Renal cortex interstitium (tissue), 11 donors: ENCODE results near the gene PTPRE. TPM values are rescaled to one million over a fixed set of nuclear protein-coding genes. Genes with fewer than 3 reads are reported as not detected.

Experiments
- DNase-seq, 11 donors: peaks; one replicate each; pipeline ENCODE4 v3.0.0-alpha.2; 2013; ENCODE audit warnings: low read depth in 9 of 11, low spot score in 4 of 11; ENCODE audit errors: extremely low read depth in 1 of 11
- polyA plus RNA-seq, 3 donors: library from polyadenylated mRNA; unstranded; fragments of 120-200 nt; gene quantifications; one replicate each; pipeline ENCODE4 v1.2.1, GENCODE V29; 2013; ENCODE audit not compliant: insufficient read length in 3 of 3

PTPRE gene
- polyA plus RNA-seq, 3 donors = 5.6 to 7.8 (median 5.7) TPM

DNA sequence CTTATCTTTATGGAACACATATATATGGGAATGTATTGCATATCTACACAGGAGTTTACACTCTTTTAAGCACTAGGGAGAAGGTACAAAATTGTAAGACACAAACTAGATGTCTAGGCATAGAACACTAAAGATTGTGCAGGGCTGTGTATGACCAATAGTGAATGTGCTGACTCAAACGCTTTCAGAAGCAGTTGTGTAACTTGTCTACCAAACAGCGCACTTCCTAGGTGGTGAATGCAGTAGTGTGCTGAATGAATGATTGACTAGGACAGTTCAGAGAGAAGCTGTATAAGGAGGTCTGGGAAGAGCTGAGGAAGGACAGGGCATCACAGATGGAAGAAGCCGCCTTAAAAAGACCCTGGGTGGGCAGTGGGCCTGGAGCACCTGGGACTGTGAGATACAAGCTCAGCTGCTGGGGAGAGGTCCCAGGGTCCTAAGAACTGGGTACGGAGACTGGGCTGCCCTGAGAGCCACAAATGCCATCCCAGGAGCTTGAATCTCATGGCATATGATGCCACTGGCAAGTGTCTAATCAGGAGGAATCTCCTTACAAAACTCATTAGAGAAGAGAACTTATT is 28.3 kb upstream of the PTPRE start:
- no peak for DNase-seq

GRCh38 chr10:127880557-127880956 is 26.3 kb upstream of the PTPRE start:
- no peak for DNase-seq

DNA sequence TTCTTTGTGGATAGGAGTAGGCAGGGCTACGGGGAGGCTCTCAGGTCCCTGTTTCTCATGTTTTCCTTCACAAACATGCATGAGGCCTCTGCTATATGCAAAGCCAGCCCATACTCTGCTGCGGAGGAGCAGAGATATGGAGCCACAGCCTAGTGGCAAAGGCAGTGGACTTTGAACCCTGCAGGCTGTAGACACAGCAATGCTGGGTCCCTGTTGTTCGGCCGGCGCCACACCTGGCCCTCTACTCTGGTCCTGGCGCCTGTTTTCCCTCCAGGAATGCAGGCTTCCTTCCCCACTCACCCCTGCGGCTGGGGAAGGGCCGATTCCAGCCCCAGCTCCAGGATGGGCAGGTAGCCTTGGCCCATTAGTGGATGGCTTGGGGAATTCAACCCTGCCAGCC is 25.6 kb upstream of the PTPRE start:
- DNase-seq = no peak

- DNase-seq = no peak
These were observed 24.5 kb upstream of the PTPRE start for GRCh38 chr10:127882391-127882790.

- no peak for DNase-seq
These were observed 24.0 kb upstream of the PTPRE start for GRCh38 chr10:127882801-127883459.

DNA sequence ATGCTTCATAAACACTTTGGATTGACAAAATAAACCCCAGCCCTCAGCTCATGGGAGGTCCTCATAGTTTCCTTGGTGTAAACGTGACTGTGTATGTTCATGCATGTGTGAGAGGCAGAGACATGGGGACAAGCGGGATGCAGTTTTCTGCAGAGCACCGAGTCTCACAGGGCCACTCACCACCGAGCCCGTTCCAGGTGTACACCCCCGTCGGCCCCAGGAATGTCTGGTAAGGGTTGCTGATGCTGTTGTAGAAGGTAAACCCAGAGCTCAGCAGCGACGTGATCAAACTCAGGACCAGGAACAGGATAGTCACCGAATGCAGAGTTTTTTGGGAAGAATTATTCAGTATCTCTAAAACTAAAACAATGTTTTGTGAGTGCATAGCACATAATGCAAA is 23.4 kb upstream of the PTPRE start:
- DNase-seq = no peak

- no peak for DNase-seq
These were observed 22.4 kb upstream of the PTPRE start for GRCh38 chr10:127884501-127884900.

DNA sequence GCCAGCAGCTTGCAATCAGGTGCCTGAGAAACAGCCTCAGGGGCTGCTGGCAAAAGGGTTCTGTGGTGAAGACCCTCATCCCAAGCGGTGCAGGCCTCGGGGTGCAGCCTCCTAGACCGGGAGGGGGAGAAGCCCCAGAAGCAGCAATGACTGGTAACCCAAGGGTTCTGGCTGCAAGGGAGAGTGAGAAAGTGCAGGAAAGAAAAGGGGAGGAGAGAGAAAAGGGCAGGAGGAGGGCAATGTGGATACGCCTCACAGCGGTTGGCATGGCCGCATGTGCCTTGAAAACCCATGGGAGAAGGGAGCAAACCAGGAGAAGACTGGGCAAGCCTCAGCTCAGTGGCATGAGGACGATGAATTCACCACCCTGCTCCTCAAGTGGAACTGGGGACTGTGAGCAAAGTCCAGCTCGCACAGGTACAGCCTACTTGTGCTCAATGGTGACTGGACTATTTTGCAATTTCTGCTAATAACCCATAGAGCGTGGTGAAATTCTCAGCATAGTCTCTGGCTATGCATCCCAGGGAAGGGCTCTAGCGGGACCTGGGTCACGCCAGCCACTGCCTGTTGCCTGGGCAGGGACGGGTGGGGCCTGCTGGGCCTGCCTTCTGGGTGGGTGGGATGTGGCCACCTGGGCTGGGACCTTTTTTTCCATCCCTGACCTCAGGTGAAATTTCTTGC is 20.4 kb upstream of the PTPRE start:
- no peak for DNase-seq

- DNase-seq = no peak
These were observed 19.1 kb upstream of the PTPRE start for GRCh38 chr10:127887541-127888415.

DNA sequence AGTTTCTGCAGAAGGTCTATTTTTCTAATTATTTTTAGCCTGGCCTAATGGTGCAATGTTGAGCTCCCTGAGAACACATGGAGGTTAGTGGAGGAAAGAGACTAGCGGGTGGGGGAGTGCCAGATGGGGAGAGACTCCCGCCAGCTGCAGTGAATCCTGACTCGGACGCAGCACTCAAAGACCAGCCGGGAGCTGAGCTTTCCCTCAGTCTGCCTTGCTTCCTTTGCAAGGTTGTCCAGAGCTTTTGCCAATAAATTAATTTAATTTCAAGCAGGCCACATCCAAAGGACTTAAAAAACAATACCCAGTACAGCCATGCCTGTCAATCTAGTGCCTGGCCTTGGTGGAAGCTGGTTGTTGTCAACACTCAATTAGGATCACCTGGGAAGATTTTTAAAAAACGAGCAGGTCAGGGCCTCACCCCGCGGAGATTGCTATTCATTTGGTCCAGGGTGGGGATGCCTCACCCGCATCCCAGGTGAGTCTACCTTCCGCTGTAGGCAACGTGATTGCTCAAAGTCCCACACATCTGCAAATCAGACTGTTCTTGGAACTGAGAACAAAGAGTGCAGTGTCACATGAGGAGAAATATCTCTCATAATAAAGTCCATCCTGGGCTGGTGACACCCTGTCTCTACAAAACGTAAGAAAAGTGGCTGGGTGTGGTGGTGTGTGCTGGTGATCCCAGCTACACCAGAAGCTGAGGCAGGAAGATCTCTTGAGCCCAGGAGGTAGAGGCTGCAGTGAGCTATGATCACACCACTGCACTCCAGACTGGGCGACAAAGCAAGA is 18.2 kb upstream of the PTPRE start:
- DNase-seq = no peak

GRCh38 chr10:127889605-127890195 is 17.2 kb upstream of the PTPRE start:
- no peak for DNase-seq

DNA sequence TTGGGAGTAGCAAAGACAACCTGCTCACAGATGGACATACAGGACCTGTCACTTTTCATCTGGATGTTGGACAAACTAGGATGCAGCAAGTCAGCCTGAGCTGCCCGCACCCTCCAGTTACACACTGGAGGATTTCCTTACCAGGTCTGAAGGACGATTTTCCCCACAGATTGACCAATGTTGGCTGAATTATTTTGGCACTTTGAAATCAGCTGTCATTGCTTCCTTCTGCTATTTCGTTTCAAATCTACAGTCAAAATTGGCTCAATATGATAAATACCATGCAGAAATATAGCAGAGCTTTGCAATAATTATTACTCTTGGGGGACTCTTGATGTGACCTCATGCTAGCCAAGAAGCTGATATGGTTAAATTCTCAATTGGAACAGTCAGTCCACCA is 16.7 kb upstream of the PTPRE start:
- no peak for DNase-seq

DNA sequence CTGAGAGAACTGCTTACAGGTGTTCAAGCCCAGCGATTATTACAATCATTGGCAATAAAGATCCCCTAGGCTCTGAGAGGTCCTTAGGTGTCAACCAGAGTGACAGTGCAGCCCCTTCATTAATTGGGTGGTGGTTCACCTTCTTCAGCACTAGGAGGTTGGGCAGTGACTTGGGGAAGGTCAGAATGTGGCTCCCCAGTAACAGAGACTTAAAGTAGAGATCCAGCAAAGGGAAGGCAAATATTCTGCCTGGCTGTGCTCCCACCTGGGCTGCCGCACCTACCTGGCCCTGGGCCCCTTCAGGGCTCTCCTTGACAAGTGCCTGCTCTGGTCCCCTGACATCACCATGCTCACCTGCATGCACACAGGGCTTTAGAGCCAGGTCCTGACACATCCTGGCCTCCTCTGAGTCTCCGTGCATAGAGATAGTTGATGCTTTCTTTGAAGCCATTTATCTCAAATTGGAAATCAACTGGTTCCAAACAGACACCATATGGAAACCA is 16.0 kb upstream of the PTPRE start:
- DNase-seq = no peak

- DNase-seq = no peak
These were observed 14.2 kb upstream of the PTPRE start, which contains the start of gene CLRN3 for GRCh38 chr10:127892743-127893142. Gene CLRN3 (minus strand): TSS chr10:127892941. CDS start chr10:127892784, 157 bp downstream.

- no peak for DNase-seq
These were observed 12.8 kb upstream of the PTPRE start for GRCh38 chr10:127894146-127894545.

- no peak for DNase-seq
These were observed 10.3 kb upstream of the PTPRE start for GRCh38 chr10:127896590-127896989.

- no peak for DNase-seq
These were observed 9.7 kb upstream of the PTPRE start for GRCh38 chr10:127897177-127897576.

- no peak for DNase-seq
These were observed 7.0 kb upstream of the PTPRE start for GRCh38 chr10:127899766-127900387.
